K562 (cell line): ENCODE data around the gene RBBP7. TPM values are rescaled to one million over a fixed set of nuclear protein-coding genes. Genes with fewer than 3 reads are reported as not detected.

ENCODE experiments used
- ATAC-seq: fragments of 200-7000 bp; cut with Tn5 transposase; 3 replicates; pipeline ENCODE4 v1.9.1; 2020; ENCODE audit warnings: moderate library complexity
- BruUV-seq: library from RNA; stranded (reverse); fragments of 400-500 nt; replicated peaks from 2 replicates; lab custom pipeline; 2021; lab: Mats Ljungman, UMichigan
- CTCF ChIA-PET: fragments of 300-600 bp; formaldehyde crosslinking; extraction: SDS; loops from one replicate; lab custom pipeline; 2021; ENCODE audit warnings: low intra/inter-chr PET ratio; lab: Yijun Ruan, JAX
- POLR2A ChIA-PET: fragments of 300-600, 350-650 bp; sonication (Branson Sonifier 250); formaldehyde crosslinking; extraction: SDS; loops from one replicate; lab custom pipeline; 2021; ENCODE audit warnings: antibody characterized with exemption, inconsistent platforms; lab: Yijun Ruan, JAX
- DNase-seq, 4 experiments: peaks; one replicate each; pipeline versions ENCODE4 v3.0.0 to v3.0.0-alpha.2; 2011 to 2018; ENCODE audit warnings: low spot score in 3 of 4, mixed read lengths in 3 of 4; ENCODE audit errors: extremely low read depth in 1 of 4
- FAIRE-seq: peaks from 2 replicates; lab custom pipeline; 2011; peaks lifted over from hg19 to GRCh38; lab: Jason Lieb, UNC
- H2AFZ ChIP-seq: 2 replicates; pipeline ENCODE4 v1.6.0; 2011; ENCODE audit warnings: low read depth, low read length, control low read depth, inconsistent platforms
- H3K27ac ChIP-seq: fragments of 200-600 bp; 3 replicates; pipeline ENCODE4 v1.8.0; 2011; ENCODE audit warnings: low read depth, mild to moderate bottlenecking, control low read depth, inconsistent platforms, low read length, moderate library complexity, mixed read lengths; ENCODE audit errors: extremely low read depth
- H3K27me3 ChIP-seq, 2 experiments: fragments of 300-600 bp in 1 of 2; 2 replicates in 1 of 2; 3 replicates in 1 of 2; pipeline versions ENCODE4 v1.6.0 to v1.8.0; 2011; ENCODE audit warnings: inconsistent platforms in 2 of 2, low read length in 2 of 2, mild to moderate bottlenecking in 1 of 2, mixed read lengths in 1 of 2, moderate library complexity in 1 of 2; ENCODE audit not compliant: control insufficient read depth in 2 of 2, insufficient read depth in 2 of 2
- H3K36me3 ChIP-seq: fragments of 300-600 bp; 3 replicates; pipeline ENCODE4 v1.8.0; 2011; ENCODE audit warnings: mild to moderate bottlenecking, low read length, inconsistent platforms; ENCODE audit not compliant: control insufficient read depth, insufficient read depth
- H3K4me1 ChIP-seq, 2 experiments: fragments of 200-600 bp in 1 of 2; replicated peaks in 1 of 2; 2 replicates in 1 of 2; 3 replicates in 1 of 2; pipeline versions ENCODE4 v1.5.1 to v1.8.0; 2011; ENCODE audit warnings: inconsistent platforms in 2 of 2, low read length in 2 of 2, mild to moderate bottlenecking in 1 of 2, mixed read lengths in 1 of 2, moderate library complexity in 1 of 2; ENCODE audit not compliant: control insufficient read depth in 2 of 2, insufficient read depth in 2 of 2
- H3K4me2 ChIP-seq: 2 replicates; pipeline ENCODE4 v1.6.1; 2011; ENCODE audit warnings: low read length, control low read depth, inconsistent platforms, mixed read lengths; ENCODE audit not compliant: insufficient read depth
- H3K4me3 ChIP-seq: fragments of 200-600 bp; sonication (generic), shearing (Covaris generic); 2 replicates; pipeline ENCODE4 v1.5.1; 2016; ENCODE audit warnings: control low read depth, inconsistent platforms
- H3K79me2 ChIP-seq: fragments of 200-600 bp; 3 replicates; pipeline ENCODE4 v1.8.0; 2011; ENCODE audit warnings: low read length, inconsistent platforms; ENCODE audit not compliant: control insufficient read depth, insufficient read depth
- H3K9ac ChIP-seq, 2 experiments: 2 replicates each; pipeline versions ENCODE4 v1.6.0 to v1.6.1; 2011; ENCODE audit warnings: low read depth in 2 of 2, low read length in 2 of 2, control low read depth in 1 of 2, inconsistent platforms in 1 of 2, mild to moderate bottlenecking in 1 of 2, mixed read lengths in 1 of 2; ENCODE audit not compliant: insufficient read depth in 1 of 2
- H3K9me1 ChIP-seq: one replicate; pipeline ENCODE4 v1.6.0; 2011; ENCODE audit warnings: inconsistent platforms, mild to moderate bottlenecking, low read length, moderate library complexity; ENCODE audit not compliant: control insufficient read depth, insufficient read depth
- H3K9me3 ChIP-seq: replicated peaks from 2 replicates; pipeline ENCODE4 v1.5.1; 2011; ENCODE audit warnings: low read depth, low read length, inconsistent platforms; ENCODE audit not compliant: control insufficient read depth, insufficient read depth
- H4K20me1 ChIP-seq: replicated peaks from 2 replicates; pipeline ENCODE4 v1.6.1; 2011; ENCODE audit warnings: low read length, inconsistent platforms, mixed read lengths; ENCODE audit not compliant: control insufficient read depth, insufficient read depth
- FOSL1 ChIP-seq: fragments of 200-800 bp; sonication (Bioruptor generic); conservative IDR thresholded peaks from 2 replicates; pipeline ENCODE4 v1.6.1; 2016; ENCODE audit warnings: missing genetic modification characterization, missing compliant biosample characterization
- HEY1 ChIP-seq: fragments of 250-450 bp; sonication (Bioruptor Pico); IDR thresholded peaks from 2 replicates; pipeline ENCODE4 v1.5.0; 2020; ENCODE audit warnings: mild to moderate bottlenecking, moderate library complexity, borderline replicate concordance
- MTF1 ChIP-seq: fragments of 250-450 bp; sonication (Bioruptor Pico); IDR thresholded peaks from 2 replicates; pipeline ENCODE4 v1.9.0; 2021; ENCODE audit warnings: moderate library complexity, mild to moderate bottlenecking, inconsistent platforms, borderline replicate concordance
- NCOA4 ChIP-seq: fragments of 450-650 bp; IDR thresholded peaks from 2 replicates; pipeline ENCODE4 v1.6.1; 2018; ENCODE audit warnings: mild to moderate bottlenecking; ENCODE audit not compliant: partially characterized antibody
- PBX2 ChIP-seq, 2 experiments: IDR thresholded peaks in 1 of 2; conservative IDR thresholded peaks in 1 of 2; 2 replicates each; pipeline ENCODE4 v1.6.1; 2016; ENCODE audit warnings: low read depth in 2 of 2, mild to moderate bottlenecking in 1 of 2, missing compliant biosample characterization in 1 of 2, missing genetic modification characterization in 1 of 2, moderate library complexity in 1 of 2
- POLR2A ChIP-seq: fragments of 450-650 bp; conservative IDR thresholded peaks from 2 replicates; pipeline ENCODE4 v1.6.1; 2016
- POLR2AphosphoS5 ChIP-seq: IDR thresholded peaks from 2 replicates; pipeline ENCODE4 v1.6.1; 2011; ENCODE audit warnings: mild to moderate bottlenecking, low read depth, low read length, moderate library complexity; ENCODE audit not compliant: control insufficient read depth, insufficient read depth
- RBBP5 ChIP-seq: fragments of 200-600 bp; sonication (generic); IDR thresholded peaks from 2 replicates; pipeline ENCODE4 v1.6.1; 2012; ENCODE audit warnings: borderline replicate concordance, mild to moderate bottlenecking, low read length, control low read depth, inconsistent platforms; ENCODE audit not compliant: insufficient read depth, poor library complexity, severe bottlenecking
- WHSC1 ChIP-seq: IDR thresholded peaks from one replicate; pipeline ENCODE4 v1.6.1; 2012; ENCODE audit warnings: low read length, control low read depth, inconsistent platforms
- ZNF197 ChIP-seq: fragments of 200-800 bp; sonication (Bioruptor generic); IDR thresholded peaks from 2 replicates; pipeline ENCODE4 v1.6.1; 2016; ENCODE audit warnings: low read depth, missing genetic modification characterization, missing compliant biosample characterization
- ZNF212 ChIP-seq: fragments of 450-650 bp; formaldehyde crosslinking; IDR thresholded peaks from 2 replicates; pipeline ENCODE4 v1.4.0; 2020; ENCODE audit warnings: mild to moderate bottlenecking
- ZNF609 ChIP-seq: sonication (generic); formaldehyde crosslinking; IDR thresholded peaks from 2 replicates; pipeline ENCODE4 v1.8.1; 2023; ENCODE audit warnings: missing genetic modification reagents, mild to moderate bottlenecking, borderline replicate concordance
- WGBS: fragments of 100-300 bp; shearing (Covaris generic); methylation state at CpG from one replicate; pipeline ENCODE4 v1.1.6; 2016; ENCODE audit warnings: low coverage, mixed read lengths; ENCODE audit not compliant: insufficient coverage; ENCODE audit errors: missing lambda C conversion rate; 5-methylcytosine and 5-hydroxymethylcytosine counted together
- in situ Hi-C: fragments of 300-500 bp; cut with MboI; formaldehyde crosslinking; loops from 4 replicates; pipeline ENCODE4 v1.15.0; 2018; ENCODE audit warnings: inconsistent platforms, mixed read lengths
- intact Hi-C: fragments of 100-400 bp; cut with micrococcal nuclease; formaldehyde crosslinking; loops from 2 replicates; pipeline ENCODE4 v1.14.2; 2022
- polyA plus RNA-seq, 8 experiments: library from polyadenylated mRNA; depleted of rRNA in 4 of 8; stranded (reverse) in 5 of 8; unstranded in 3 of 8; fragments of >200 nt; fragmentation: Nextera tagmentation in 2 of 8; fragmentation: Illumina TruSeq in 1 of 8; extraction: Ambion mirVana in 2 of 8; extraction: Trizol in 1 of 8; gene quantifications; 2 replicates each; pipeline versions ENCODE4 v1.2.1 to v1.2.3, GENCODE V29; 2011 to 2014; ENCODE audit warnings: inconsistent platforms in 1 of 8, missing spikeins in 1 of 8
- total RNA-seq, 7 experiments: library from RNA; depleted of rRNA in 6 of 7; stranded (reverse); fragments of >200 nt in 6 of 7; fragmentation: Illumina TruSeq in 2 of 7; extraction: Trizol in 2 of 7; gene quantifications; 2 replicates each; pipeline versions ENCODE4 v1.2.1 to v1.2.3, GENCODE V29; 2011 to 2021; ENCODE audit warnings: low replicate concordance in 1 of 7

The RBBP7 gene
- total and polyA plus RNA-seq, 9 of the 15 experiments (the other 6 are each of a cell fraction or from before 2014, with no cell fraction given) = 79.0 to 364 (median 182) TPM

GRCh38 chrX:16843208-16843909, 26.8 kb downstream of the RBBP7 start:
- Histone ChIP-seq H3K9me1 (no peaks in the 10 kb centered on the region), H3K79me2 (no peaks in the 10 kb centered on the region), H3K9ac (no peak overlapping the region), H3K27me3 (no peaks in the 10 kb centered on the region), H3K27ac (peak overlapping the region; percentile 22; the same call in 1 of the 3 replicates), H3K9me3 (no peaks in the 10 kb centered on the region), H3K4me3 (no peak overlapping the region), H3K4me2 (no peak overlapping the region), H2AFZ (no peak overlapping the region), H3K36me3 (peaks cover 90% of the 10 kb centered on the region), H4K20me1 (no peaks in the 10 kb centered on the region), H3K4me1 (peaks cover 0 to 3% of the 10 kb centered on the region in 2 experiments; a peak in 2 of 5 replicates)
- intact Hi-C loops = no loop called here
- in situ Hi-C loops = no loop called here
- ChIA-PET CTCF (no interaction called here), POLR2A (no interaction called here)
- DNase-seq (no peak), FAIRE-seq (no peak), ATAC-seq (peak; percentile 10; the same call in 1 of the 3 replicates)
- WGBS = 19% methylated on average over 3 of the region's 3 CpGs
- no peak for TF ChIP-seq WHSC1
- no peak for TF ChIP-seq ZNF197 (CRISPR knock-in tag)
- TF ChIP-seq POLR2AphosphoS5 = peak; percentile 41; the same call in 1 of the 2 replicates
- TF ChIP-seq ZNF212 (CRISPR knock-in tag) = no peak
- TF ChIP-seq PBX2 (CRISPR knock-in tag; IDR thresholded peaks at IDR 0.05; ENCODE audit: low read depth) = no peak
- TF ChIP-seq PBX2 (tag; conservative IDR thresholded peaks at IDR 0.05; ENCODE audit: low read depth) = no peak
- peak; percentile 49; the same call in 1 of the 2 replicates for TF ChIP-seq POLR2A
- TF ChIP-seq MTF1 (CRISPR knock-in tag) = no peak
- no peak for TF ChIP-seq ZNF609
- no peak for TF ChIP-seq RBBP5
- TF ChIP-seq FOSL1 = peak; percentile 37
- TF ChIP-seq NCOA4 = no peak
- no peak for TF ChIP-seq HEY1 (CRISPR knock-in tag)
- no TSS peak for BruUV-seq
